GM21390 (cell line): Measurements from ENCODE around the gene NACA.

ENCODE experiments used
- ATAC-seq: cut with Tn5 transposase; IDR thresholded peaks from one replicate; pipeline ENCODE4 v1.9.1; 2021; ENCODE audit not compliant: unreplicated experiment

NACA gene

GRCh38 chr12:56694161-56694560, 30.9 kb downstream of the NACA start:
- ATAC-seq: no peak

GRCh38 chr12:56688846-56689109, 36.3 kb downstream of the NACA start:
- no peak for ATAC-seq

DNA sequence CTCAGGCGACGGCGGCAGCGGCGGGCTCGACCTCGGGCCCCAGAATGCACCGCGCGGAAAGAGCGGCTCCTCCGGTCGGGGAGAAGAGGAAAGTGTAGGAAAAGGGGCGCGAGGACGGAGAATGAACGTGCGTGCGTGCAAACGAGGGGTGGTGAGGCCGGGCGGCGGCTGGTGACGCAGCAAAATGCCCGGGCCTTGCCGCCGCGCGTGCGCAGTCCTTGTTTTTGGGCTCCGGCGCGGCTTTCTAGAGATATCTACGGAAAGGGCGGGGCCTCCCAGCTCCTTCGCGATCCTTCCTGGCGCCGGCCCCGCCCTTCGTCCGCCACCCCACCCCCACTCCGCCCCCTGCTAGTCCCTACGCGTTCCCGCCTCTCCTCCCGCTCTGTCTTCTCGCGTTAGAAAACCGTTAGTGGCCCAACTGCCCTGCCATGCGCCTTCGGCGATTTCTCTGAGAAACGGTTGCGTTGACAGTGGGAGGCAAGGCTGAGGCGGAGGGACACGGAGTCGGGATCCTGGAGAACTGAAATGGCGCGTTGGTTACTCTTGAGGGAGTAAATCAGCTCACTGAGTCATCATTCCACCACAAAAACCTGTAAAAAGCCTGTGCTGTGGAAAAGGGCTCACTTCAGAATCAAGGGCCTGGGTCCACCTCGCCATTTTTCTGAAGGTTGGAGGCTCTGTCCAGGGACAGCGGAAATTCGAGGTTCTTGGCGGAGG, 36.8 kb downstream of the NACA start, which contains the start of gene PTGES3:
Gene PTGES3, minus strand, starts transcription at position 156 of the 717 bp plus-strand sequence. CDS start 285 bp downstream, outside the sequence.
- peak; percentile 53 for ATAC-seq

DNA sequence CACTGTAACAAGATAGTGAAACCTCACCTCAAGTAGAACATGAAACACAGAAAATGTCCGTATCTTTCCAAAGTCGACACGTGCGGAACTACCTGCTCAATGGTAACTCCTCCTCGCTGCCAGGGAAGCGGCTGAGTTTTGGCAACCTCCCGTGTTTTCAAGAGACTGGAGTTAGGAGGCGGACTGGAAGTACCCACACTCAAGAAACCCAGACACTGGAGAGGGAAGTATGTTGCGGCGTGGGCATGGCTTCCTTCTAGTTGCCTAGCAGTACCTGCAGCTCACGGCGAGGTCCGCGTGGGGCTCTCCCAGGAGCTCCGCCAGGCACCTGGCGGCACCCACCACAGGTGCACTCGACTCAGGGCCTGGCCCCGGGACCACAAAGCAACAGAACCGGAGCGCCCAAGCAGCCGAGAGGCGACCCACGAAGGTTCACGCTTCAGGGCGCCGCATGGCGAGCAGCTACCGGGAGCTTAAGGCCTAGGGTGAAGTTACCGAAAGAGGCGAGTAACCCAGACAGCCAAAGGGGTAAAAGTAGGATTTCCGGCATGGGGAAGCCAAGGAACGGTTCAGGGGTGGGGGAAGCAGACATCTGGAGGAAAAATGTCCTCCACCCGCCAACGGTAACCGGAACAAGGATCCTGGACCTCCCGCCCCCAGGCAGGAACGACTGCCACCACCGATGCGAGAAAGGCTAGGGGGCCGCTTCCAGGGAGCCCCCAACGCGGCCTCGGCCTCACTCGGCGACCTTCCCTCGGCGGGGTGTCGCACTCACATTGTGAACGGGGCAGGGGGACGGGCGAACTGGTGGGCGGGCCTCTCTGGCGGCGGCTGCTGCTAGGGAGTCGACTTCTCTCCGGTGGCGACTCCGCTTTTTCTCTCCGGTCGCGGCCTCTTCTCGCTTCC, 37.6 kb downstream of the NACA start:
- ATAC-seq: peak; percentile 19

- ATAC-seq: no peak
Observed at GRCh38 chr12:56684745-56685359, 40.2 kb downstream of the NACA start.

DNA sequence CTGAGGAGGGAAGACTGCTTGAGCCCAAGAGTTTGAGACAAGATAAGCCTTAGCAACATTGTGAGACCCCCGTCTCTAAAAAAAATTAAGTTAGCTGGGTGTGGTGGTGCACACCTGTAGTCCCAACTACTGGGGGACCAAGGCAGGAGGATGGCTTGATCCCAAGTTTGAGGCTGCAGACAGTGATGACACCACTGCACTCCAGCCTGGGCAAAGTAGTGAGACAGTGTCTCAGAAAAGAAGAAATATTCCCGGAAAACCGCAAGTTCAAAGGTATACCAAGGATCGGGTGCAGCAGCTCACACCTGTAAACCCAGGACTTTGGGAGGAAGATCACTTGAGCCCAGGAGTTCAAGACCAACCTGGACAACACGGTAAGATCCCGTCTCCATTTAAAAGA, 42.8 kb downstream of the NACA start:
- ATAC-seq: no peak

DNA sequence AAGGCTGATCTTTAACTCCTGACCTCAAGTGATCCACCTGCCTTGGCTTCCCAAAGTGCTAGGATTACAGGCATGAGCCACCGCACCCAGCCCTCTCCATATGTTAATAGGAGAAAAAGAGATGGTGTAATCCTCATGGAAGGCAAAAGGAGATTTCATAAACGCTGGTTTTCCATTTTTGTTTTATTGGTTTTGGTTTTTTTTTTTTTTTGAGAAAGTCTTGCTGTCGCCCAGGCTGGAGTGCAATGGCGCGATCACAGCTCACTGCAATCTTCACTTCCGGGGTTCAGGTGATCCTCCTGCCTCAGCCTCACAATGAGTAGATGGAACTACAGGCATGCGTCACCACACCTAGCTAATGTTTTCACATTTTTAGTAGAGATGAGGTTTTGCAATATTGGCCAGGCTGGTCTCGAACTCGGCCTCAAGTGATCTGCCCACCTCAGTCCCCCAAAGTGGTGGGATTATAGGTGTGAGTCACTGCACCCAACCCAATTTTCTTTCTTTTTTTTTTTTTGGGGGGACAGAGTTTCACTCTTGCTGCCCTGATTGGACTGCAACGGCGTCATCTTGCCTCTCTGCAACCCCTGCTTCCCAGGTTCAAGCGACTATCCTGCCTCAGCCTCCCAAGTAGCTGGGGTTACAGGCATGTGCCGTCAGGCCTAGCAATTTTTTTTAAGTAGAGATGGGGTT, 45.1 kb downstream of the NACA start:
- ATAC-seq: no peak

GRCh38 chr12:56678852-56679251, 46.2 kb downstream of the NACA start:
- no peak for ATAC-seq

- peak; percentile 77 for ATAC-seq
Observed at GRCh38 chr12:56677680-56678079, 47.4 kb downstream of the NACA start.

DNA sequence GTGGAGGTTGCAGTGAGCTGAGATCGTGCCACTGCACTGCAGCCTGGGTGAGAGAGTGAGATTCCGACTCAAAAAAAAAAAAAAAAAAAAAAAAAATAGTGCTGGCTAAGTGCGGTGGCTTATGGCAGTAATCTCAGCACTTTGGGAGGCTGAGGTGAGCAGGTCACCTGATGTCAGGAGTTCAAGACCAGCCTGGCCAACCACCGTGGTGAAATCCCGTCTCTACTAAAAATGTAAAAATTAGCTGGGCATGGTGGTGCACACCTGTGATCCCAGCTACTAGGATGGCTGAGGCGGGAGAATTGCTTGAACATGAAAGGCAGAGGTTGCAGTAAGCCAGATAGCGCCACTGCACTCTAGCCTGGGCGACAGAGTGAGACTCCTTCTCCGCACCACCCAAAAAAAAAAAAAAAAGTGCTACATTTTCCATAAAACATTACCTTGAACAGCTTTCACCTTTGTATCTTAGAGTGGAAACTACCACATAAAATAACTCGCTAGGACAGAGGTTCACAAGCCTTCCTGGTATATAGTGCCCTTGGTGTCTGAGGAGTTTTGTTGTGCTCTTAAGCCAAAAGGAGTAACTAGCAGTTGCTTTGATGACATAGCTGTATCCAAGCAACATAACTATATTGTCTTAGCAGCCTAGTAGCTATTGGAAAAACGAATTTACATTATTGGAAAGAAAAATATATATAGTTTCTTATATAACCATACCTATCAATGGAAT, 48.1 kb downstream of the NACA start:
- ATAC-seq: no peak

GRCh38 chr12:56671608-56672007, 53.5 kb downstream of the NACA start:
- no peak for ATAC-seq

GRCh38 chr12:56670836-56671235, 54.3 kb downstream of the NACA start:
- no peak for ATAC-seq

- ATAC-seq: no peak
Observed at GRCh38 chr12:56668197-56668457, 57.0 kb downstream of the NACA start.
